Measurements from ENCODE around the gene NPIPB6. TPM values are rescaled to one million over a fixed set of nuclear protein-coding genes. Genes with fewer than 3 reads are reported as not detected.

NPIPB6 gene
- total RNA-seq, 4 donors from 2014 or later = 0.21 to 3.8 (median 2.1) TPM

GRCh38 chr16:28293601-28293960 is 69.7 kb downstream of the NPIPB6 start:
- DNase-seq = no peak
- Histone ChIP-seq H3K4me3 (peak overlapping the region; percentile 48 to 75 (median 62)), H3K4me1 (peaks cover 13 to 26% (median 15%) of the 10 kb centered on the region in 3 donors), H3K27me3 (peaks cover 0 to 27% (median 2%) of the 10 kb centered on the region in 4 donors), H3K27ac (no peak overlapping the region), H3K36me3 (no peaks in the 10 kb centered on the region), H3K9me3 (no peaks in the 10 kb centered on the region)
- intact Hi-C loops (cut with DNase I) = no loop called here
- WGBS, 2 donors = 45 to 69% methylated on average over 2 to 5 of the region's 10 CpGs
- TF ChIP-seq, protein P1, sequence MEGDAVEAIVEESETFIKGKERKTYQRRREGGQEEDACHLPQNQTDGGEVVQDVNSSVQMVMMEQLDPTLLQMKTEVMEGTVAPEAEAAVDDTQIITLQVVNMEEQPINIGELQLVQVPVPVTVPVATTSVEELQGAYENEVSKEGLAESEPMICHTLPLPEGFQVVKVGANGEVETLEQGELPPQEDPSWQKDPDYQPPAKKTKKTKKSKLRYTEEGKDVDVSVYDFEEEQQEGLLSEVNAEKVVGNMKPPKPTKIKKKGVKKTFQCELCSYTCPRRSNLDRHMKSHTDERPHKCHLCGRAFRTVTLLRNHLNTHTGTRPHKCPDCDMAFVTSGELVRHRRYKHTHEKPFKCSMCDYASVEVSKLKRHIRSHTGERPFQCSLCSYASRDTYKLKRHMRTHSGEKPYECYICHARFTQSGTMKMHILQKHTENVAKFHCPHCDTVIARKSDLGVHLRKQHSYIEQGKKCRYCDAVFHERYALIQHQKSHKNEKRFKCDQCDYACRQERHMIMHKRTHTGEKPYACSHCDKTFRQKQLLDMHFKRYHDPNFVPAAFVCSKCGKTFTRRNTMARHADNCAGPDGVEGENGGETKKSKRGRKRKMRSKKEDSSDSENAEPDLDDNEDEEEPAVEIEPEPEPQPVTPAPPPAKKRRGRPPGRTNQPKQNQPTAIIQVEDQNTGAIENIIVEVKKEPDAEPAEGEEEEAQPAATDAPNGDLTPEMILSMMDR (IDR thresholded peaks at IDR 0.05) = no peak
- TF ChIP-seq POLR2A (IDR thresholded peaks at IDR 0.05) = no peak

DNA sequence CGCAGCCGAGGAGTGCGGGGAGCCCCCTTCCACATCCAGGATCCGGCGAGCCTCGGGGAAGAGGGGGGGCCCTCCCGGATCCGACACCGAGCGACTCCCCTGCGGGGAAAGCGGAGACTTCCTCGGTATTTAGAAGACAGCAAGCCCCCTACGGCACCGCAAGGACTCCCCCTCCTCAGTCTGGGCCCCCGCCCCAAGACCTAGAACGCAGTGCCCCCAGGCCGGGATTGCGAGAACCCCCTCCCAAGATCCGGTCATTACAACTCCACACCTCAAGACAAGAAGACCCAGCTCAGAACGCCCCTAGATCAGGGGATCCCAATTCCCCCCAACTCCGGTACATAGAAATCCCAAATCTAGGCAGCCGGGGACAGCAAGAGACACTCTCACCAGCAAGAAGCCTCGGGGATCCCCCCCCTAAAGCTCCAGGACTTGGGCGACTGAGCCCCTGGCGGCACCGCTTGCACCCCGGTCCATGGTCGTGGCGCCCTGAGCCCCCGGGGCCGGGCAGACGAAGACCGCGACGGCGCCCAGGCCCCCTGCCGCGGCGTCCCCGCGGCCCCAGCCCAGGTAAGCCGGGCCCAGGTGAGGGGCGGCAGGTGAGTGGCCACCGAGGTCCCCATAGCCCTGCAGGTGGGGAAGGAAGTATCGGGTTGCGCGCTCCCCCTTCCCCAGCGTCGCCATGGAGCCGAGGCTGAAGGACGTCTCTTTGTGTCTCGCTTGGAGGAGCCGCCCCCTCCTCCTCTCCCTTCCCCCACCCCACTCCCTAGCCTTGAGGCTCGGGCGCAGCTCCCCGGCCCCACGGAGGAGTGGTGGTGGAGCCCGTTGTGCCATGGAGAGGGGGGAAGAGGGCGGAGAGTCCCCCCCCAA is 70.3 kb downstream of the NPIPB6 start:
- peak overlapping the region; percentile 48 to 75 (median 62) for H3K4me3 ChIP-seq
- H3K36me3 ChIP-seq = no peaks in the 10 kb centered on the region
- 18% methylated on average over 2 of the region's 60 CpGs; no CpG with 5 or more reads in 1 of the 2 donors for WGBS, 2 donors
- DNase-seq = no peak
- H3K27ac ChIP-seq = peak overlapping the region; percentile 10 to 58 (median 57)
- no peaks in the 10 kb centered on the region for H3K9me3 ChIP-seq
- H3K27me3 ChIP-seq = peaks cover 0 to 27% (median 2%) of the 10 kb centered on the region in 4 donors
- TF ChIP-seq, protein P1 (IDR thresholded peaks at IDR 0.05) = no peak
- no peak for TF ChIP-seq POLR2A (IDR thresholded peaks at IDR 0.05)
- peaks cover 13 to 26% (median 15%) of the 10 kb centered on the region in 3 donors for H3K4me1 ChIP-seq
- intact Hi-C loops (cut with DNase I) = no loop called here

Small RNA genes lying within 50 kb of the gene (small RNA-seq; reads per million reads assigned to genes)
- 0 reads per million in 4 donors for gene AC138904.2
- 0 reads per million in 4 donors for gene MIR6862-1

Other genes with a start within 250 kb of the NPIPB6 start
- gene XPO6, start 151.5 kb downstream of the NPIPB6 start, total RNA-seq = 10 to 100 TPM; 69.0 to 90.8 (median 76.0) TPM
- gene SBK1, start 71.0 kb downstream of the NPIPB6 start, total RNA-seq = under 1 TPM; 0.29 to 0.95 (median 0.48) TPM
- 100 to 1,000 TPM; 115 to 271 (median 124) TPM for gene EIF3CL, start 40.3 kb upstream of the NPIPB6 start, total RNA-seq
- not detected for gene NPIPB7, start 108.8 kb upstream of the NPIPB6 start, total RNA-seq
- 10 to 100 TPM; 12.2 to 40.2 (median 19.0) TPM for gene CLN3, start 128.6 kb upstream of the NPIPB6 start, total RNA-seq
- 1 to 10 TPM in 2 of 4 donors, under 1 TPM in 2; 0.49 to 2.1 (median 0.98) TPM for gene APOBR, start 131.1 kb upstream of the NPIPB6 start, total RNA-seq
- gene IL27, start 143.3 kb upstream of the NPIPB6 start, total RNA-seq = not detected
- gene NUPR1, start 175.5 kb upstream of the NPIPB6 start, total RNA-seq = 10 to 100 TPM in 3 of 4 donors, 1 to 10 TPM in 1; 5.2 to 21.4 (median 15.0) TPM
- gene SGF29, start 190.4 kb upstream of the NPIPB6 start, total RNA-seq = 10 to 100 TPM; 11.0 to 31.3 (median 13.1) TPM
- under 1 TPM in 3 of 4 donors, not detected in 1; 0.26 to 0.49 (median 0.38) TPM for gene SULT1A2, start 233.5 kb upstream of the NPIPB6 start, total RNA-seq
- gene SULT1A1, start 246.5 kb upstream of the NPIPB6 start, total RNA-seq = 10 to 100 TPM in 2 of 4 donors, 1 to 10 TPM in 2; 4.1 to 17.2 (median 8.3) TPM